Esophagus squamous epithelium (tissue), 5 donors: ENCODE measurements around the gene AQP1. TPM values are rescaled to one million over a fixed set of nuclear protein-coding genes. Genes with fewer than 3 reads are reported as not detected.

Experiments
- DNase-seq: peaks from one replicate; lab custom pipeline; 2025; lab: John Stamatoyannopoulos, UW
- H3K27ac ChIP-seq, 4 donors: fragments of 200-600 bp; sonication (generic); one replicate each; pipeline ENCODE4 v1.5.1; 2016 to 2019; ENCODE audit warnings: mild to moderate bottlenecking in 1 of 4
- H3K27me3 ChIP-seq, 4 donors: fragments of 200-600 bp; sonication (generic); 1 replicate in 3 of 4; 2 replicates in 1 of 4; pipeline versions ENCODE4 v1.5.1 to v1.6.0; 2017 to 2021; ENCODE audit warnings: antibody characterized with exemption in 1 of 4
- H3K36me3 ChIP-seq, 3 donors: fragments of 200-600 bp; sonication (generic); one replicate each; pipeline ENCODE4 v1.5.1; 2016 to 2019
- H3K4me1 ChIP-seq, 3 donors: fragments of 200-600 bp; sonication (generic); one replicate each; pipeline ENCODE4 v1.5.1; 2017 to 2019
- H3K4me3 ChIP-seq, 4 donors: fragments of 200-600 bp; sonication (generic); 1 replicate in 3 of 4; 2 replicates in 1 of 4; pipeline ENCODE4 v1.5.1; 2016 to 2019; ENCODE audit warnings: mild to moderate bottlenecking in 2 of 4, moderate library complexity in 1 of 4
- H3K9me3 ChIP-seq, 3 donors: fragments of 200-600 bp; sonication (generic); one replicate each; pipeline ENCODE4 v1.5.1; 2016 to 2019
- CTCF ChIP-seq, 6 experiments: fragments of 450-650 bp in 4 of 6; fragments of 200-600 bp in 2 of 6; sonication (generic) in 2 of 6; IDR thresholded peaks; one replicate each; pipeline ENCODE4 v1.5.1; 2016 to 2019; ENCODE audit warnings: antibody characterized with exemption in 6 of 6, mild to moderate bottlenecking in 4 of 6, moderate library complexity in 4 of 6
- POLR2A ChIP-seq, 4 donors: fragments of 450-650 bp; IDR thresholded peaks; one replicate each; pipeline ENCODE4 v1.6.1; 2017; ENCODE audit warnings: antibody characterized with exemption in 4 of 4, mild to moderate bottlenecking in 4 of 4, moderate library complexity in 3 of 4
- WGBS, 2 donors: methylation state at CpG; one replicate each; pipeline ENCODE4 v1.1.5; 2018; 5-methylcytosine and 5-hydroxymethylcytosine counted together
- intact Hi-C: fragments of 100-400 bp; cut with DNase I; formaldehyde crosslinking; loops from one replicate; pipeline ENCODE4 v1.15.0; 2022
- total RNA-seq, 4 donors: library from RNA; depleted of rRNA; stranded (reverse); fragments of >200 nt; gene quantifications; one replicate each; pipeline ENCODE4 v1.1.0, GENCODE V29; 2016
- donor health status: DM: yes; HTN: yes; CAD: no.

The AQP1 gene
- total RNA-seq, 4 donors from 2014 or later = 14.9 to 159 (median 44.7) TPM

- Histone ChIP-seq H3K9me3 (no peaks in the 10 kb centered on the region), H3K27me3 (no peaks in the 10 kb centered on the region), H3K4me1 (peaks cover 9 to 78% (median 38%) of the 10 kb centered on the region in 3 donors), H3K36me3 (no peaks in the 10 kb centered on the region), H3K4me3 (no peak overlapping the region), H3K27ac (peak overlapping the region in 3 of 4 donors; percentile 36 to 74 (median 46))
- WGBS, 2 donors = 30 to 53% methylated on average over 4 to 11 of the region's 13 CpGs
- DNase-seq = no peak
- intact Hi-C loops = no loop called here
- TF ChIP-seq CTCF (IDR thresholded peaks at IDR 0.05) = no peak
- no peak for TF ChIP-seq POLR2A (IDR thresholded peaks at IDR 0.05)
Measured at GRCh38 chr7:30896783-30897637, 14.6 kb upstream of the AQP1 start.

GRCh38 chr7:30897770-30898169, 13.9 kb upstream of the AQP1 start:
- H3K36me3 ChIP-seq = no peaks in the 10 kb centered on the region
- no peaks in the 10 kb centered on the region for H3K27me3 ChIP-seq
- no peaks in the 10 kb centered on the region for H3K9me3 ChIP-seq
- peaks cover 9 to 77% (median 38%) of the 10 kb centered on the region in 3 donors for H3K4me1 ChIP-seq
- DNase-seq = no peak
- intact Hi-C loops = no loop called here
- peak overlapping the region in 3 of 4 donors; percentile 36 to 74 (median 46) for H3K27ac ChIP-seq
- H3K4me3 ChIP-seq = no peak overlapping the region
- WGBS, 2 donors = 80 to 84% methylated on average over 2 of the region's 2 CpGs
- TF ChIP-seq CTCF (IDR thresholded peaks at IDR 0.05) = no peak
- no peak for TF ChIP-seq POLR2A (IDR thresholded peaks at IDR 0.05)

- no peaks in the 10 kb centered on the region for H3K36me3 ChIP-seq
- no peaks in the 10 kb centered on the region for H3K27me3 ChIP-seq
- 50 to 75% methylated on average over 5 to 8 of the region's 12 CpGs for WGBS, 2 donors
- no peak for TF ChIP-seq POLR2A (IDR thresholded peaks at IDR 0.05)
- no peak for TF ChIP-seq CTCF (IDR thresholded peaks at IDR 0.05)
- DNase-seq = no peak
- H3K4me1 ChIP-seq = peaks cover 9 to 71% (median 38%) of the 10 kb centered on the region in 3 donors
- H3K9me3 ChIP-seq = no peaks in the 10 kb centered on the region
- H3K4me3 ChIP-seq = no peak overlapping the region
- intact Hi-C loops = no loop called here
- H3K27ac ChIP-seq = peak overlapping the region in 3 of 4 donors; percentile 46 to 74 (median 57)
Measured at GRCh38 chr7:30898411-30898810, 13.2 kb upstream of the AQP1 start.

GRCh38 chr7:30899066-30899465, 12.6 kb upstream of the AQP1 start:
- H3K4me1 ChIP-seq = peaks cover 9 to 64% (median 32%) of the 10 kb centered on the region in 3 donors
- DNase-seq = no peak
- TF ChIP-seq CTCF (IDR thresholded peaks at IDR 0.05) = no peak
- TF ChIP-seq POLR2A (IDR thresholded peaks at IDR 0.05) = no peak
- intact Hi-C loops = no loop called here
- H3K27me3 ChIP-seq = no peaks in the 10 kb centered on the region
- H3K36me3 ChIP-seq = no peaks in the 10 kb centered on the region
- 92 to 96% methylated on average over 5 to 7 of the region's 7 CpGs for WGBS, 2 donors
- H3K27ac ChIP-seq = peak overlapping the region in 3 of 4 donors; percentile 46 to 75 (median 74)
- no peaks in the 10 kb centered on the region for H3K9me3 ChIP-seq
- H3K4me3 ChIP-seq = no peak overlapping the region

- 40 to 45% methylated on average over 1 to 3 of the region's 6 CpGs for WGBS, 2 donors
- Histone ChIP-seq H3K9me3 (no peaks in the 10 kb centered on the region), H3K27ac (peak overlapping the region in 3 of 4 donors; percentile 46 to 75 (median 74)), H3K4me1 (peaks cover 12 to 62% (median 28%) of the 10 kb centered on the region in 3 donors), H3K36me3 (no peaks in the 10 kb centered on the region), H3K4me3 (no peak overlapping the region), H3K27me3 (no peaks in the 10 kb centered on the region)
- no peak for TF ChIP-seq CTCF (IDR thresholded peaks at IDR 0.05)
- no peak for TF ChIP-seq POLR2A (IDR thresholded peaks at IDR 0.05)
- intact Hi-C loops = no loop called here
- no peak for DNase-seq
Measured at GRCh38 chr7:30899630-30900029, 12.0 kb upstream of the AQP1 start.
